ENCODE results near the gene ADRM1. TPM values are rescaled to one million over a fixed set of nuclear protein-coding genes. Genes with fewer than 3 reads are reported as not detected.

The ADRM1 gene
- total RNA-seq, 4 donors from 2014 or later, result 143 to 198 (median 167) TPM

GRCh38 chr20:62267543-62267942, 35.3 kb upstream of the ADRM1 start:
- DNase-seq (ENCODE audit: low spot score in 2 of 2), result no peak
- intact Hi-C loops (cut with DNase I; ENCODE audit: low total_unique reads), result no loop called here
- 53 to 55% methylated on average over 10 of the region's 10 CpGs for whole genome bisulfite sequencing, 2 donors
- H3K4me3 ChIP-seq (ENCODE audit: low read depth, poor library complexity, severe bottlenecking), result no peak overlapping the region
- no peak for TF ChIP-seq POLR2A (IDR thresholded peaks at IDR 0.05)
- TF ChIP-seq CTCF (IDR thresholded peaks at IDR 0.05), result no peak

- WGBS, 2 donors, result 80 to 83% methylated on average over 7 of the region's 7 CpGs
- no peak overlapping the region for H3K4me3 ChIP-seq (ENCODE audit: low read depth, poor library complexity, severe bottlenecking)
- intact Hi-C loops (cut with DNase I; ENCODE audit: low total_unique reads), result no loop called here
These were observed 34.4 kb upstream of the ADRM1 start for GRCh38 chr20:62268228-62268900.

DNA sequence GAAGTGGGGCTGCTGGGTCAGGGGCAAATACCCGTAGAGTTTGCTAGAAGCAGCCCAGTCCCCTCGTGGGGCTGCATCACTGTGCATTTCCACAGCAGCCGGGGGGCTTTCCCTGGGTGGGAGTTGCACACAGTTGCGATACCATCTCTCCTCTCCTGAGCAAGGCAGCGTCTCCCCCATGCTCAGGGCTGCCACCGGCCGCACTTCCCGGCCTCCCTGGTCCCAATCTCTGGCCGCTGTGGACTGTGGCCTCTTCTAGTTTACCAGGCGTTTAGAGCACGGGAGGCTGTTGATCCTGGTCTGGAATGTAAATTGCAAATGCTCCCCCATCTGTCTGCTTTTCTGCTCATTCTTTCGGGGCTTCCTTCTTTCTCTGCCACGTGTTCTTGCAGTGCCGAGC, 33.4 kb upstream of the ADRM1 start:
- no peak for TF ChIP-seq POLR2A (IDR thresholded peaks at IDR 0.05)
- TF ChIP-seq CTCF (IDR thresholded peaks at IDR 0.05), result no peak
- intact Hi-C loops (cut with DNase I; ENCODE audit: low total_unique reads), result no loop called here
- 87 to 94% methylated on average over 14 of the region's 14 CpGs for WGBS, 2 donors
- DNase-seq (ENCODE audit: low spot score in 2 of 2), result no peak
- no peak overlapping the region for H3K4me3 ChIP-seq (ENCODE audit: low read depth, poor library complexity, severe bottlenecking)

More at GRCh38 chr20:62268228-62268900, 34.4 kb upstream of the ADRM1 start:
- TF ChIP-seq POLR2A (IDR thresholded peaks at IDR 0.05) (no peak), CTCF (IDR thresholded peaks at IDR 0.05) (no peak)
- no peak for DNase-seq (ENCODE audit: low spot score in 2 of 2)

DNA sequence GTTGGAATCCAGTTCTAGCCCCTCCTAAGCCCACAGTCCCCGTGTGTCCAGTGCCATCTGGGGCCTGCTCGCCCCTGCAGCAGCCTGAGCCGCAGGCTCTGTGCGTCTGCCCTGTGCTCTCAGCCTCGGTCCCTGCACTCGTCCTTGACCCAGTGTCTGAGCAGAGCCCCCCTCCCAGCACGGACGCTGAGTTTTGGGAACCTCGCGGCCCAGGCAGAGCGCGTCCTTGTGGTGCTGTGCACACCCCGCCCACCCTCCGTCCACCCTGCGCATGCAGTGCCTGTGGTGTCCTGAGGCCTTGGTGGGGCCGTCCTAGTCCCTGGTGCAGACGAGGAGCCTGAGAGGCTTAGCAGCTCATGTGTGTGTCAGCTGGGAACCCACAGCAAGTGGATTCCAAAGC, 32.9 kb upstream of the ADRM1 start:
- DNase-seq (ENCODE audit: low spot score in 2 of 2), result no peak
- H3K4me3 ChIP-seq (ENCODE audit: low read depth, poor library complexity, severe bottlenecking), result no peak overlapping the region
- 92 to 94% methylated on average over 16 to 17 of the region's 17 CpGs for WGBS, 2 donors
- TF ChIP-seq CTCF (IDR thresholded peaks at IDR 0.05), result no peak
- no peak for TF ChIP-seq POLR2A (IDR thresholded peaks at IDR 0.05)
- intact Hi-C loops (cut with DNase I; ENCODE audit: low total_unique reads), result no loop called here

DNA sequence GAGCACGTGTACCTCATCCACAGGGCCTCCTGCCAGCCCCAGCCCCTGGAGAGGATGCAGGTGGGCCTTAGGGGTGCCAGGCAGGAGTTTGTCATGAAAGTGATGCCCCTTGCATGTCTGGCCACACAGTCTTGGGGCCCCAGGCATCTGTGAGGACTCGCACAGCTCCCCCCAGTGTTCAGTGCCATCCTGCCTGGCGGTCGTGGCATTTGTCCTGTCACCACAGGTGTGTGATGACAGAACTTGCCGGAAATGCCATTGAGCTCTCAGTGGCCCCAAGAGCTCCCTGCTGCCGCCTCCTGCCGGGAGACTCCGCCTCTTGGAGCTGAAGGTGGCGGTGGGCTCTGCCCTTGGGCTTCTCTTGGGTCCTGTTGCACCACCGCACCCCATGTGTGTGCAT, 30.6 kb upstream of the ADRM1 start:
- intact Hi-C loops (cut with DNase I; ENCODE audit: low total_unique reads), result no loop called here
- TF ChIP-seq CTCF (IDR thresholded peaks at IDR 0.05) (no peak), POLR2A (IDR thresholded peaks at IDR 0.05) (no peak)
- WGBS, 2 donors, result 81 to 91% methylated on average over 3 to 10 of the region's 10 CpGs
- H3K4me3 ChIP-seq (ENCODE audit: low read depth, poor library complexity, severe bottlenecking), result no peak overlapping the region
- DNase-seq (ENCODE audit: low spot score in 2 of 2), result no peak

- WGBS, 2 donors, result 93 to 95% methylated on average over 18 of the region's 18 CpGs
- H3K4me3 ChIP-seq (ENCODE audit: low read depth, poor library complexity, severe bottlenecking), result no peak overlapping the region
- intact Hi-C loops (cut with DNase I; ENCODE audit: low total_unique reads), result no loop called here
- no peak for DNase-seq (ENCODE audit: low spot score in 2 of 2)
- TF ChIP-seq POLR2A (IDR thresholded peaks at IDR 0.05) (no peak), CTCF (IDR thresholded peaks at IDR 0.05) (no peak)
These were observed 29.4 kb upstream of the ADRM1 start for GRCh38 chr20:62273416-62273815.
